Medulla oblongata (tissue), 1 donor: ENCODE data around the gene SYT14.

Experiments
- DNase-seq: peaks from one replicate; pipeline ENCODE4 v3.0.0-alpha.2; 2015; ENCODE audit errors: extremely low spot score

Gene SYT14

DNA sequence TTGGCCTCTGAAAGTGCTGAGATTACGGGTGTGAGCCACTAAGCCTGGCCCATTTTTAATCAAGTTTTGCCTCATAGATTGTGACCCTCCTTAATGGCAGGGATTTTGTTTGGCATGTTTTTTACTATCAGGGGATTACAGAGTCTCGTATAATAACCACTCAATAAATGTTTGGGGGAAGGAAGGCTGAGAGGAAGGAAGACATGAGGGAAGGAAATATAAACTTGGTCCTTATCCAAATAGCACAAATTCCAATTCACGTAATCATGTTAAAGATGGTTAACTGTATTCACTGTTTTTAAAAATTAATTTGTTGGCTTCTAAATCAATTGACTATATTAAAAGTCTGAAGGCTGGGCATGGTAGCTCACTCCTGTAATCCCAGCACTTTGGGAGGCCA, 263.7 kb downstream of the SYT14 start:
- DNase-seq, result no peak

DNA sequence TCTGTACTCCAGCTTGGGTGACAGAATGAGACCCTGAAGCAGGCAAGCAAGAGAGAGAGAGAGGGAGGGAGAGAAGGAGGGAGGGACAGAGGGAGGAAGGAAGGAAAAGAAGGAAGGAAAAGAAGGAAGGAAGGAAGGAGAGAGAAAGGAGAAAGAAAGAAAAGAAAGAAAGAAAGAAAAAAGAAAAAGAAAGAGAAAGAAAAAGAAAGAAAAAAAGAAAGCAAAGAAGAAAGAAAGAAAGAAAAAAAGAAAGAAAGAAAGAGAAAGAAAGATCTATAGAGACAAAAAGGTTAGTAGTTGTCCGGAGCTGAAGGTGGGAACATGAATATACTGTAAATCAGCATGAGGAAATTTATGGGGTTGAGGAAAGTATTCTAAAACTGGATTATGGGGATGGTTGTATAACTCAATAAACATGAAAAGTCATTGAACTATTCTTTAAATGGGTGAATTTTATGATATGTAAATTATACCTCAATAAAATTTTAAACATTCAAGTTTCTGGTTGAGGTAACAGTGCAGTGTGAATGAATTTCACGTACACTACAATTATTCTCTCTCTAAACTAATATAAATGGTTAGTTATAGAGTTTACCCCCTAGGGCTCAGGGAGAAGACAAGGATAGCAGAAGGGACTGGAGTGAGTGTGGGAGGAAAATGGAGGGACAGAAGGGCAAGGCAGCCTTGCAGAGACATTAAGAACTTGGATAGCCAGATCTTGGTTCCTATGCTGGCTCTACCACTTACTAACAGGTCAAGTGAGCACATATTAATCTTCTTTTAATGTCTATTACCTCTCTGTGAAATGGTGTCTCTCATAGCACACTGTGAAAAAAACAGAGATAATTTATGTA, 269.8 kb downstream of the SYT14 start:
- DNase-seq, result no peak

DNA sequence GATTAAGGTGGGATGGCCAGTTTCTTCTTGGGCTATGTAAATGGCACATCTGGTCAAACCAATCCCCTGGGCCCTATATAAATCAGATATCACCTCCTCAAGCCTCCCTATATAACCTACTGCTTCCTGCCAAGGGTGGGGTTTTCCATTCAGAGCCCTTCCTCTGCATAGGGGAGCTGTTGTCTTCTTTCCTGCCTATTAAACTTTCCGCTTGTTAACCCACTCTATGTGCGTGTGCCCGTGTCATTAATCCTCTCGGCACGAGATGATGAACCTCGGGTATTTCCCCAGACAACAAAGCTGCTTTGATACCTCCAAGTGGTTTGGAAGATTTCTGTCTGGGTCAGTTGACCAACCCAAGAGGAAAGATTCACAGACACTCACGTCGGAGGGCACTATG, 275.3 kb downstream of the SYT14 start:
- no peak for DNase-seq

DNA sequence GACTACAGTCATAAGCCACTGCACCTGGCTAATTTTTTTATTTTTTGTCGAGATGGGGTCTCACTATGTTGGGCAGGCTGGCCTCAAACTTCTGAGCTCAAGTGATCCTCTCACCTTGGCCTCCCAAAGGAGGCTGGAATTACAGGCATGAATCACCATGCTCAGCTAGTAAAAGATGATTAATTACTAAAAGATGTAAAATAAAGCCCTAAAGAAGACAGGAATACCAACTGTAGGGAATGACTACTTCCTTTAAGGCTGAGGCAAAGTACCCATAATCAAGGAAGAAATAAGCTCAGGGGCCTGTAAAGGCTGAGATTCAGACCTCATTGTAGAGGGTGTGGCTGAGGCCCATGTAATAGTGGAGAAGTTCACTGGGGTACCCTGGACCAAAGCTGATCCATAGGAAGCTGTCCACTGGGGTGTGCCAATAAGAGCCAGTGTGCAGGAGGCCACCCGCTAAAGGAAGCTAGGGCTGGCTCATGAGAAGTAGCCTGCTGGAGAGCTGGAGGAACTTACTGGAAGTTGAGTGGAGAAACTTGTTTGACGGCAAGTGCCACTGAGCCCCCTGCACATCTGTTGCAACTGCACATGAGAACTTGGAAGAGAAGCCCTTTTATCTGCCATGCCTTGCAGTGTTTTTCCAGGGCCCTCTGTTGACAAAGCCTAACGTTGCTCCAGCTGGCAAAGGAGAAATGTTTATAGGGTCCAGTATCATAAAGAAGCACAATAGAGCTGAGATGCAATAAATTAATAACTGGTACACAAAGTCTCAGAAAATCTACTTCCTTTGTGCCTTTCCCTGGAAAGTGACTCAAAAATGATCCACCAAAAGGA, 276.8 kb downstream of the SYT14 start:
- DNase-seq, result no peak

DNA sequence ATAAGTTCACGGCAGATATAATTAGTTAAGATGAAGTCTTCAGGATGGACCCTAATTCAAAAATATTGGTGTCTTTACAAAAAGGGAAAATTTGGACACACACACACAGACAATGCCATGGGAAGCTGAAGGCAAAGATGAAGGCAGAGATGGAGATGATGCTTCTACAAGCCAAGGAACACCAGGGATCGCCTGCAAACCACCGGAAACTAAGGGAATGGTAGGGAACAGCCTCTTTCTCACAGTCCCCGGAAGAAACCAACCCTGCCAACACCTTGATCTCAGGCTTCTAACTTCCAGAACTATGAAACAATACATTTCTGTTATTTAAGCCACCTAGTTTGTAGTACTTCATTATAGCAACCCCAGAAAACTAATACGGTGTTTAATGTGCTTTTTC, 279.5 kb downstream of the SYT14 start:
- no peak for DNase-seq

- no peak for DNase-seq
Measured at GRCh38 chr1:210218047-210218446, 280.0 kb downstream of the SYT14 start.
